IPS-15b (cell line): ENCODE measurements around the gene CKS1B.

Experiments used
- H3K27me3 ChIP-seq: one replicate; pipeline ENCODE4 v1.6.1; 2013; ENCODE audit warnings: low read length; ENCODE audit not compliant: control insufficient read depth, insufficient read depth
- H3K36me3 ChIP-seq: one replicate; pipeline ENCODE4 v1.6.1; 2013; ENCODE audit warnings: low read length; ENCODE audit not compliant: control insufficient read depth, insufficient read depth
- H3K4me1 ChIP-seq: one replicate; pipeline ENCODE4 v1.6.1; 2013; ENCODE audit warnings: mild to moderate bottlenecking, low read length; ENCODE audit not compliant: control insufficient read depth, insufficient read depth
- H3K4me3 ChIP-seq: one replicate; pipeline ENCODE4 v1.5.1; 2013; ENCODE audit warnings: low read depth, low read length
- H3K9ac ChIP-seq: one replicate; pipeline ENCODE4 v1.6.1; 2013; ENCODE audit warnings: low read depth, mild to moderate bottlenecking, low read length
- H3K9me3 ChIP-seq: one replicate; pipeline ENCODE4 v1.6.1; 2013; ENCODE audit warnings: mild to moderate bottlenecking, low read length; ENCODE audit not compliant: control insufficient read depth, insufficient read depth

The CKS1B gene

GRCh38 chr1:155002464-155003226 is 28.2 kb downstream of the CKS1B start, which contains the start of gene ZBTB7B:
ZBTB7B (plus strand) TSS chr1:155002802; CDS start chr1:155014661, 11,859 bp downstream.
- peaks cover 4% of the 10 kb centered on the region for H3K27me3 ChIP-seq
- H3K9me3 ChIP-seq, result no peaks in the 10 kb centered on the region
- H3K4me1 ChIP-seq, result peaks cover 11% of the 10 kb centered on the region
- peak within 1 kb of the TSS; percentile 89 for H3K4me3 ChIP-seq
- H3K36me3 ChIP-seq, result no peaks in the 10 kb centered on the region
- H3K9ac ChIP-seq, result peak within 1 kb of the TSS; percentile 41

- H3K36me3 ChIP-seq, result no peaks in the 10 kb centered on the region
- H3K4me1 ChIP-seq, result peaks cover 11% of the 10 kb centered on the region
- no peaks in the 10 kb centered on the region for H3K9me3 ChIP-seq
- peak overlapping the region; percentile 41 for H3K9ac ChIP-seq
- peak overlapping the region; percentile 79 for H3K4me3 ChIP-seq
- no peaks in the 10 kb centered on the region for H3K27me3 ChIP-seq
These were observed 28.8 kb downstream of the CKS1B start for GRCh38 chr1:155003227-155003765.

GRCh38 chr1:155003766-155004351 is 29.4 kb downstream of the CKS1B start:
- H3K9ac ChIP-seq, result peak overlapping the region; percentile 41
- H3K4me1 ChIP-seq, result peaks cover 12% of the 10 kb centered on the region
- H3K36me3 ChIP-seq, result no peaks in the 10 kb centered on the region
- no peaks in the 10 kb centered on the region for H3K27me3 ChIP-seq
- no peaks in the 10 kb centered on the region for H3K9me3 ChIP-seq
- peak overlapping the region; percentile 79 for H3K4me3 ChIP-seq

GRCh38 chr1:155004352-155005075 is 30.0 kb downstream of the CKS1B start:
- H3K4me1 ChIP-seq, result peaks cover 13% of the 10 kb centered on the region
- H3K9me3 ChIP-seq, result no peaks in the 10 kb centered on the region
- H3K36me3 ChIP-seq, result no peaks in the 10 kb centered on the region
- H3K4me3 ChIP-seq, result peak overlapping the region; percentile 59
- H3K27me3 ChIP-seq, result no peaks in the 10 kb centered on the region
- peak overlapping the region; percentile 9 for H3K9ac ChIP-seq

GRCh38 chr1:155005076-155006011 is 30.9 kb downstream of the CKS1B start:
- no peak overlapping the region for H3K9ac ChIP-seq
- H3K4me3 ChIP-seq, result peak overlapping the region; percentile 59
- H3K36me3 ChIP-seq, result no peaks in the 10 kb centered on the region
- H3K4me1 ChIP-seq, result peaks cover 17% of the 10 kb centered on the region
- H3K9me3 ChIP-seq, result no peaks in the 10 kb centered on the region
- H3K27me3 ChIP-seq, result no peaks in the 10 kb centered on the region

GRCh38 chr1:155006601-155007101 is 32.2 kb downstream of the CKS1B start:
- Histone ChIP-seq H3K36me3 (no peaks in the 10 kb centered on the region), H3K27me3 (no peaks in the 10 kb centered on the region), H3K9ac (no peak overlapping the region), H3K4me1 (peaks cover 17% of the 10 kb centered on the region), H3K4me3 (no peak overlapping the region), H3K9me3 (no peaks in the 10 kb centered on the region)

- H3K4me3 ChIP-seq, result no peak overlapping the region
- H3K4me1 ChIP-seq, result peaks cover 20% of the 10 kb centered on the region
- no peaks in the 10 kb centered on the region for H3K9me3 ChIP-seq
- no peak overlapping the region for H3K9ac ChIP-seq
- no peaks in the 10 kb centered on the region for H3K27me3 ChIP-seq
- no peaks in the 10 kb centered on the region for H3K36me3 ChIP-seq
These were observed 32.9 kb downstream of the CKS1B start for GRCh38 chr1:155007251-155007828.

- Histone ChIP-seq H3K4me3 (peak overlapping the region; percentile 43), H3K9me3 (no peaks in the 10 kb centered on the region), H3K4me1 (peaks cover 30% of the 10 kb centered on the region), H3K27me3 (no peaks in the 10 kb centered on the region), H3K36me3 (no peaks in the 10 kb centered on the region), H3K9ac (no peak overlapping the region)
These were observed 33.8 kb downstream of the CKS1B start for GRCh38 chr1:155008015-155008941.

- Histone ChIP-seq H3K27me3 (no peaks in the 10 kb centered on the region), H3K4me1 (peaks cover 33% of the 10 kb centered on the region), H3K9me3 (no peaks in the 10 kb centered on the region), H3K9ac (no peak overlapping the region), H3K4me3 (peak overlapping the region; percentile 43), H3K36me3 (peaks cover 4% of the 10 kb centered on the region)
These were observed 34.8 kb downstream of the CKS1B start for GRCh38 chr1:155009221-155009711.

GRCh38 chr1:155009742-155010141 is 35.3 kb downstream of the CKS1B start:
- Histone ChIP-seq H3K4me1 (peaks cover 28% of the 10 kb centered on the region), H3K36me3 (peaks cover 7% of the 10 kb centered on the region), H3K4me3 (no peak overlapping the region), H3K9me3 (no peaks in the 10 kb centered on the region), H3K27me3 (no peaks in the 10 kb centered on the region), H3K9ac (no peak overlapping the region)
